HEK293 (cell line): Measurements from ENCODE around the gene ARPC5L.

ENCODE experiments used
- CTCF ChIA-PET: fragments of 350-600 bp; formaldehyde crosslinking; extraction: SDS; loops from one replicate; lab custom pipeline; 2021; ENCODE audit warnings: antibody characterized with exemption; lab: Yijun Ruan, JAX
- POLR2A ChIA-PET: fragments of 300-600 bp; formaldehyde crosslinking; extraction: SDS; loops from one replicate; lab custom pipeline; 2020; ENCODE audit warnings: antibody characterized with exemption, inconsistent platforms; lab: Yijun Ruan, JAX
- H3K27ac ChIP-seq: fragments of 200-500 bp; sonication (Bioruptor generic); 2 replicates; pipeline ENCODE4 v1.5.1; 2014; ENCODE audit warnings: low read depth, low read length, control low read depth, inconsistent platforms; ENCODE audit errors: extremely low read depth
- H3K36me3 ChIP-seq, 2 experiments: fragments of 200-500 bp in 1 of 2; sonication (Bioruptor generic) in 1 of 2; 1 replicate in 1 of 2; 2 replicates in 1 of 2; pipeline ENCODE4 v1.5.1; 2014 to 2017; ENCODE audit warnings: inconsistent platforms in 2 of 2, low read length in 2 of 2; ENCODE audit not compliant: control insufficient read depth in 2 of 2, insufficient read depth in 1 of 2
- H3K4me1 ChIP-seq: fragments of 200-500 bp; sonication (Bioruptor generic); 2 replicates; pipeline ENCODE4 v1.5.1; 2014; ENCODE audit warnings: mild to moderate bottlenecking, low read length, inconsistent platforms; ENCODE audit not compliant: control insufficient read depth, insufficient read depth
- H3K4me3 ChIP-seq: 2 replicates; pipeline ENCODE4 v1.5.1; 2011; ENCODE audit warnings: low read depth, mild to moderate bottlenecking, control low read depth, low read length, moderate library complexity
- H3K9me3 ChIP-seq: fragments of 200-500 bp; sonication (Bioruptor generic); 2 replicates; pipeline ENCODE4 v1.5.1; 2014; ENCODE audit warnings: low read depth, low read length, inconsistent platforms; ENCODE audit not compliant: control insufficient read depth, insufficient read depth
- AEBP2 ChIP-seq: fragments of 450-650 bp; formaldehyde crosslinking; IDR thresholded peaks from 2 replicates; pipeline ENCODE4 v1.5.1; 2016; ENCODE audit warnings: missing biosample characterization, missing genetic modification characterization, borderline replicate concordance
- GFI1B ChIP-seq: fragments of 450-650 bp; formaldehyde crosslinking; IDR thresholded peaks from 2 replicates; pipeline ENCODE4 v1.5.1; 2016; ENCODE audit warnings: missing biosample characterization, missing genetic modification characterization
- KLF9 ChIP-seq: fragments of 450-650 bp; formaldehyde crosslinking; IDR thresholded peaks from 2 replicates; pipeline ENCODE4 v1.5.1; 2016; ENCODE audit warnings: missing biosample characterization, missing genetic modification characterization, low read depth
- PRDM1 ChIP-seq: fragments of 450-650 bp; formaldehyde crosslinking; IDR thresholded peaks from 2 replicates; pipeline ENCODE4; 2016; ENCODE audit warnings: missing biosample characterization, missing genetic modification characterization
- REPIN1 ChIP-seq: fragments of 450-650 bp; formaldehyde crosslinking; IDR thresholded peaks from 2 replicates; pipeline ENCODE4 v1.5.1; 2017; ENCODE audit warnings: missing biosample characterization, missing genetic modification characterization, low read depth
- ZFP69B ChIP-seq: fragments of 450-650 bp; formaldehyde crosslinking; IDR thresholded peaks from 2 replicates; pipeline ENCODE4 v1.5.1; 2016; ENCODE audit warnings: missing biosample characterization, missing genetic modification characterization
- ZNF112 ChIP-seq: fragments of 450-650 bp; formaldehyde crosslinking; IDR thresholded peaks from 2 replicates; pipeline ENCODE4 v1.5.0; 2017; ENCODE audit warnings: missing biosample characterization, missing genetic modification characterization
- ZNF146 ChIP-seq: fragments of 450-650 bp; formaldehyde crosslinking; IDR thresholded peaks from 2 replicates; pipeline ENCODE4 v1.5.1; 2016; ENCODE audit warnings: missing biosample characterization, missing genetic modification characterization
- ZNF155 ChIP-seq: fragments of 450-650 bp; formaldehyde crosslinking; IDR thresholded peaks from 2 replicates; pipeline ENCODE4 v1.5.1; 2016; ENCODE audit warnings: missing biosample characterization, missing genetic modification characterization
- ZNF19 ChIP-seq: fragments of 450-650 bp; formaldehyde crosslinking; IDR thresholded peaks from 2 replicates; pipeline ENCODE4; 2016; ENCODE audit warnings: missing biosample characterization, missing genetic modification characterization, low read depth
- ZNF248 ChIP-seq: fragments of 450-650 bp; formaldehyde crosslinking; IDR thresholded peaks from 2 replicates; pipeline ENCODE4 v1.5.1; 2017; ENCODE audit warnings: missing biosample characterization, missing genetic modification characterization
- ZNF324 ChIP-seq: fragments of 450-650 bp; formaldehyde crosslinking; IDR thresholded peaks from 2 replicates; pipeline ENCODE4 v1.5.1; 2016; ENCODE audit warnings: missing biosample characterization, missing genetic modification characterization
- ZNF341 ChIP-seq: fragments of 450-650 bp; formaldehyde crosslinking; IDR thresholded peaks from 2 replicates; pipeline ENCODE4; 2016; ENCODE audit warnings: low read depth, missing biosample characterization, missing genetic modification characterization
- ZNF433 ChIP-seq: fragments of 450-650 bp; formaldehyde crosslinking; IDR thresholded peaks from 2 replicates; pipeline ENCODE4 v1.5.1; 2016; ENCODE audit warnings: missing biosample characterization, missing genetic modification characterization, low read depth
- ZNF561 ChIP-seq: fragments of 450-650 bp; IDR thresholded peaks from 2 replicates; pipeline ENCODE4 v1.5.1; 2018; ENCODE audit warnings: missing biosample characterization, missing genetic modification characterization, borderline replicate concordance
- ZNF596 ChIP-seq: fragments of 450-650 bp; IDR thresholded peaks from 2 replicates; pipeline ENCODE4 v1.5.0; 2018; ENCODE audit warnings: missing biosample characterization, mild to moderate bottlenecking, missing genetic modification characterization, moderate library complexity
- ZNF623 ChIP-seq: fragments of 450-650 bp; formaldehyde crosslinking; IDR thresholded peaks from 2 replicates; pipeline ENCODE4 v1.5.1; 2016; ENCODE audit warnings: missing biosample characterization, missing genetic modification characterization
- ZNF639 ChIP-seq: fragments of 450-650 bp; formaldehyde crosslinking; IDR thresholded peaks from 2 replicates; pipeline ENCODE4 v1.5.1; 2016; ENCODE audit warnings: missing biosample characterization, missing genetic modification characterization
- ZSCAN16 ChIP-seq: fragments of 450-650 bp; formaldehyde crosslinking; IDR thresholded peaks from 2 replicates; pipeline ENCODE4 v1.5.1; 2016; ENCODE audit warnings: missing biosample characterization, missing genetic modification characterization
- TF ChIP-seq, protein P1 (sequence below): fragments of 450-650 bp; formaldehyde crosslinking; IDR thresholded peaks from 2 replicates; pipeline ENCODE4 v1.5.1; 2017; ENCODE audit warnings: missing biosample characterization, mild to moderate bottlenecking, missing genetic modification characterization, moderate library complexity
- TF ChIP-seq, protein P2 (sequence below): fragments of 450-650 bp; formaldehyde crosslinking; IDR thresholded peaks from 2 replicates; pipeline ENCODE4 v1.5.1; 2016; ENCODE audit warnings: missing biosample characterization, missing genetic modification characterization

Gene ARPC5L

DNA sequence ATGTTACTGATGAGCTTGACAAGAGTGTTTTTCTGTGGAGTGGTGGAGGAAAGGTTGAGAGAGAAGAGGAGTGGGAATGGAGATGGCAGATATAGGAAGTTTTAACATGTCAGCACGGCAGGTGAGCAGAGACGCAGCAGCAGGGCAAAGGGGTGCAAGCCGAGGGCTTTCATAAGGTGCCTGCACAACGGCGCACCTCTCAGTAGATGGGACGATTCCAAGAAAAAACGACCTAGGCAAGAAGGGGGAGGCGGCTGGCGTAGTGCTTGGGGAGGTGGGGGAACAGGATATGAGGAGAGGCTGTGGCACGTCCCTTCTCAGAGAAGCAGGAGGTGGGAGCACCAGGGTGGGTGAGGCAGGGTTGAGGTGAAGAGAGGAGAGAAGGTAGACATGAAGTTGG is 24.5 kb downstream of the ARPC5L start:
- H3K4me3 ChIP-seq: no peak overlapping the region
- CTCF ChIA-PET: interaction anchor here (0.6 to 0.8 kb wide), 2 partner anchors 10 to 30 kb away, joined by 3 to 5 read pairs; no protein-coding TSS in a partner anchor
- H3K36me3 ChIP-seq: peaks cover 0 to 77% of the 10 kb centered on the region in 2 experiments; a peak in 1 of 3 replicates
- no peaks in the 10 kb centered on the region for H3K4me1 ChIP-seq
- TF ChIP-seq ZNF623 (tag by site-specific recombination) (no peak), ZFP69B (tag by site-specific recombination) (no peak), ZNF146 (tag by site-specific recombination) (no peak), ZNF561 (tag by site-specific recombination) (no peak), ZNF433 (tag by site-specific recombination) (no peak), ZNF248 (no peak), PRDM1 (no peak), ZNF19 (tag by site-specific recombination) (no peak), ZNF341 (tag by site-specific recombination) (no peak), ZNF639 (tag by site-specific recombination) (no peak), ZNF155 (tag by site-specific recombination) (no peak), ZNF596 (tag by site-specific recombination) (no peak), REPIN1 (tag by site-specific recombination) (no peak), ZNF112 (no peak), ZSCAN16 (no peak), KLF9 (tag by site-specific recombination) (no peak), AEBP2 (no peak), ZNF324 (no peak)
- TF ChIP-seq, protein P1, sequence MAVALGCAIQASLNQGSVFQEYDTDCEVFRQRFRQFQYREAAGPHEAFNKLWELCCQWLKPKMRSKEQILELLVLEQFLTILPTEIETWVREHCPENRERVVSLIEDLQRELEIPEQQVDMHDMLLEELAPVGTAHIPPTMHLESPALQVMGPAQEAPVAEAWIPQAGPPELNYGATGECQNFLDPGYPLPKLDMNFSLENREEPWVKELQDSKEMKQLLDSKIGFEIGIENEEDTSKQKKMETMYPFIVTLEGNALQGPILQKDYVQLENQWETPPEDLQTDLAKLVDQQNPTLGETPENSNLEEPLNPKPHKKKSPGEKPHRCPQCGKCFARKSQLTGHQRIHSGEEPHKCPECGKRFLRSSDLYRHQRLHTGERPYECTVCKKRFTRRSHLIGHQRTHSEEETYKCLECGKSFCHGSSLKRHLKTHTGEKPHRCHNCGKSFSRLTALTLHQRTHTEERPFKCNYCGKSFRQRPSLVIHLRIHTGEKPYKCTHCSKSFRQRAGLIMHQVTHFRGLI (tag by site-specific recombination): no peak
- TF ChIP-seq, protein P2, sequence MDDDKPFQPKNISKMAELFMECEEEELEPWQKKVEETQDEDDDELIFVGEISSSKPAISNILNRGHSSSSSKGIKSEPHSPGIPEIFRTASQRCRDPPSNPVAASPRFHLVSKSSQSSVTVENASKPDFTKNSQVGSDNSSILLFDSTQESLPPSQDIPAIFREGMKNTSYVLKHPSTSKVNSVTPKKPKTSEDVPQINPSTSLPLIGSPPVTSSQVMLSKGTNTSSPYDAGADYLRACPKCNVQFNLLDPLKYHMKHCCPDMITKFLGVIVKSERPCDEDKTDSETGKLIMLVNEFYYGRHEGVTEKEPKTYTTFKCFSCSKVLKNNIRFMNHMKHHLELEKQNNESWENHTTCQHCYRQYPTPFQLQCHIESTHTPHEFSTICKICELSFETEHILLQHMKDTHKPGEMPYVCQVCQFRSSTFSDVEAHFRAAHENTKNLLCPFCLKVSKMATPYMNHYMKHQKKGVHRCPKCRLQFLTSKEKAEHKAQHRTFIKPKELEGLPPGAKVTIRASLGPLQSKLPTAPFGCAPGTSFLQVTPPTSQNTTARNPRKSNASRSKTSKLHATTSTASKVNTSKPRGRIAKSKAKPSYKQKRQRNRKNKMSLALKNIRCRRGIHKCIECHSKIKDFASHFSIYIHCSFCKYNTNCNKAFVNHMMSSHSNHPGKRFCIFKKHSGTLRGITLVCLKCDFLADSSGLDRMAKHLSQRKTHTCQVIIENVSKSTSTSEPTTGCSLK (tag by site-specific recombination): no peak
- POLR2A ChIA-PET: no interaction called here
- no peaks in the 10 kb centered on the region for H3K9me3 ChIP-seq
- H3K27ac ChIP-seq: no peak overlapping the region

GRCh38 chr9:124886866-124887492 is 25.0 kb downstream of the ARPC5L start:
- peaks cover 0 to 73% of the 10 kb centered on the region in 2 experiments; a peak in 1 of 3 replicates for H3K36me3 ChIP-seq
- POLR2A ChIA-PET: interaction anchor here (1.7 kb wide), 1 partner anchor 30 kb away, joined by 4 read pairs; no protein-coding TSS in a partner anchor
- no peak overlapping the region for H3K4me3 ChIP-seq
- H3K9me3 ChIP-seq: no peaks in the 10 kb centered on the region
- H3K27ac ChIP-seq: no peak overlapping the region
- CTCF ChIA-PET: interaction anchor here (0.6 to 0.8 kb wide), 2 partner anchors 10 to 31 kb away, joined by 3 to 5 read pairs; no protein-coding TSS in a partner anchor
- no peaks in the 10 kb centered on the region for H3K4me1 ChIP-seq
- TF ChIP-seq, protein P2 (tag by site-specific recombination): no peak
- TF ChIP-seq GFI1B (tag by site-specific recombination): no peak
